ENCODE measurements around the gene COL28A1.

DNA sequence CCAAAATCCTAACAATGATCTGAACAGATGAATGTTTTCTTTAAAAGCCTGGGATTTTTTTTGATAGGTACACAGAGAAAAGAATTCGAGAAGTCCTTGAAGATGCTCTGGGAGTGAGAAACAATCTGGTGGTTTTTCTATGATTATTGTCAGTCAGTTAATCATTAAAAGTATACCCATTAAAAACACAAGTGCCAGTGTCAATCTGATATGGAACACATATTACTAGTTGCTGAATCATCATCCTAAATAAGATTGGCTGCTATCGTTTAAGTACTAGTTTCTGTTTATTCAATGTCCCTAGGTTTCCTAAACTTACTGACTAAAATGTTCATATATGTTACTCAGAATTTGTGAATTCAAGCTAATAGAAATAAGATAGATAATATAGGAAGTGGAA, 16.1 kb downstream of the COL28A1 start:
- TF ChIP-seq, protein P1, sequence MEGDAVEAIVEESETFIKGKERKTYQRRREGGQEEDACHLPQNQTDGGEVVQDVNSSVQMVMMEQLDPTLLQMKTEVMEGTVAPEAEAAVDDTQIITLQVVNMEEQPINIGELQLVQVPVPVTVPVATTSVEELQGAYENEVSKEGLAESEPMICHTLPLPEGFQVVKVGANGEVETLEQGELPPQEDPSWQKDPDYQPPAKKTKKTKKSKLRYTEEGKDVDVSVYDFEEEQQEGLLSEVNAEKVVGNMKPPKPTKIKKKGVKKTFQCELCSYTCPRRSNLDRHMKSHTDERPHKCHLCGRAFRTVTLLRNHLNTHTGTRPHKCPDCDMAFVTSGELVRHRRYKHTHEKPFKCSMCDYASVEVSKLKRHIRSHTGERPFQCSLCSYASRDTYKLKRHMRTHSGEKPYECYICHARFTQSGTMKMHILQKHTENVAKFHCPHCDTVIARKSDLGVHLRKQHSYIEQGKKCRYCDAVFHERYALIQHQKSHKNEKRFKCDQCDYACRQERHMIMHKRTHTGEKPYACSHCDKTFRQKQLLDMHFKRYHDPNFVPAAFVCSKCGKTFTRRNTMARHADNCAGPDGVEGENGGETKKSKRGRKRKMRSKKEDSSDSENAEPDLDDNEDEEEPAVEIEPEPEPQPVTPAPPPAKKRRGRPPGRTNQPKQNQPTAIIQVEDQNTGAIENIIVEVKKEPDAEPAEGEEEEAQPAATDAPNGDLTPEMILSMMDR (IDR thresholded peaks at IDR 0.05; ENCODE audit: low read depth, low read length), result no peak
- no peak for TF ChIP-seq EZH2phosphoT487 (IDR thresholded peaks at IDR 0.05; ENCODE audit: low read depth)
